Muscle of leg (tissue), 11 donors: ENCODE results near the gene ASCL1. TPM values are rescaled to one million over a fixed set of nuclear protein-coding genes. Genes with fewer than 3 reads are reported as not detected.

Experiments used
- DNase-seq: peaks from one replicate; pipeline ENCODE4 v3.0.0; 2013
- H3K27ac ChIP-seq: one replicate; pipeline ENCODE4 v1.5.1; 2013; ENCODE audit warnings: mild to moderate bottlenecking, low read length, control low read depth
- H3K27me3 ChIP-seq: one replicate; pipeline ENCODE4 v1.6.1; 2013; ENCODE audit warnings: low read length; ENCODE audit not compliant: control insufficient read depth, insufficient read depth
- H3K36me3 ChIP-seq: one replicate; pipeline ENCODE4 v1.6.1; 2013; ENCODE audit warnings: low read length; ENCODE audit not compliant: control insufficient read depth, insufficient read depth
- H3K4me1 ChIP-seq: one replicate; pipeline ENCODE4 v1.6.1; 2013; ENCODE audit warnings: low read length; ENCODE audit not compliant: control insufficient read depth, insufficient read depth
- H3K4me3 ChIP-seq: one replicate; pipeline ENCODE4 v1.5.1; 2013; ENCODE audit warnings: low read length, control low read depth
- H3K9me3 ChIP-seq: replicated peaks from 2 replicates; pipeline ENCODE4 v1.6.1; 2013; ENCODE audit warnings: low read depth, low read length; ENCODE audit not compliant: control insufficient read depth
- WGBS: methylation state at CpG from one replicate; pipeline ENCODE4 v1.1.5; 2013; ENCODE audit warnings: missing lambda C conversion rate; ENCODE audit not compliant: insufficient coverage; 5-methylcytosine and 5-hydroxymethylcytosine counted together
- polyA plus RNA-seq, 8 donors: library from polyadenylated mRNA; unstranded; fragments of 120-200 nt; gene quantifications; one replicate each; pipeline versions ENCODE4 v1.2.1 to v1.2.3, GENCODE V29; 2013; ENCODE audit warnings: inconsistent platforms in 1 of 8, low replicate concordance in 1 of 8; ENCODE audit not compliant: insufficient read length in 8 of 8, insufficient read depth in 1 of 8
- total RNA-seq: library from RNA; stranded (reverse); fragments of 120-200 nt; gene quantifications from one replicate; pipeline ENCODE4 v1.2.4, GENCODE V29; 2013

Gene ASCL1
- total and polyA plus RNA-seq, 9 donors, result 0.04 to 0.28 (median 0.07) TPM; not detected in 6

- Histone ChIP-seq H3K4me3 (no peak overlapping the region), H3K27ac (no peak overlapping the region), H3K9me3 (no peaks in the 10 kb centered on the region), H3K4me1 (no peaks in the 10 kb centered on the region), H3K36me3 (no peaks in the 10 kb centered on the region), H3K27me3 (peaks cover 69% of the 10 kb centered on the region)
- 2% methylated on average over 9 of the region's 21 CpGs for WGBS
- no peak for DNase-seq
Measured at GRCh38 chr12:102950950-102951619, 6.4 kb upstream of the ASCL1 start.

DNA sequence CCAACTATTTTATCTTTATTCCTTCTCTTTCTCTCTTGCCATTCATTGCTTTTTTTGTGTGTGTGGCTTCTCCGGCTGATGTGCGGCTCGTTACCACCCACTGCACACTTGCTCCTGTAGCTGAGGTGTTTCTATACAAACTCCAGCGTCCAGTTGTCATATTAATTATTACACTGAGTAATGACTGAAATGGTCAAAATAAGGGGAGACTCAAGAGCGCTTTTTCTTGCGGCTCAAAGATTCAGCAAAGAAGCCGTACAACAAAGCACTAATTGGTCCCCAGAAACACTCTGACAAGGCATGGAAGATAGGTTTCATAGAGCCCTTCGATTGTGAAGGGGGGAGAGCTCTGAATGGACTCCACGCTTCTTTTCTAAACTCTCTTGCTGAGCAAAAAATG lies 5.6 kb upstream of the ASCL1 start:
- DNase-seq, result no peak
- no CpG with 5 or more reads among the region's 9 CpGs for WGBS
- no peaks in the 10 kb centered on the region for H3K9me3 ChIP-seq
- H3K36me3 ChIP-seq, result no peaks in the 10 kb centered on the region
- H3K27ac ChIP-seq, result no peak overlapping the region
- H3K4me3 ChIP-seq, result no peak overlapping the region
- no peaks in the 10 kb centered on the region for H3K4me1 ChIP-seq
- H3K27me3 ChIP-seq, result peaks cover 77% of the 10 kb centered on the region

DNA sequence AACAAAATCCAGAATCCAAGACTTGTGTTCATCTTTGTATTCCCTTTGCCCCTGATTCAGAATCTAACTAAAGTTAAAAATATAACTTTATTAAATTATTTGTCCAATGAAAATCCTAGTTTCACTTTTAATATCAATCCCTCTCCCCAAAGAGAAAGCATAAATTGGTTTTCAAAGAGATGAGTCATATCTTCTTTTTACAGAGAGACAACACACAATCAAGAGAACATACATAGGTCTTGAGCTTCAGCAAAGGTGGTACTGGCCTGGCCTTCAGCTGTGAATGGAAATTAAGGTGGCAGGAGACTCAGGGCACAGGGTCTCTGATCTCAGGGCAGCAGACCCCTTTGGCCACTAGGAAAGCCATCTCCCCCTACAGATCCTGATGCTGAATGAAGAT lies 4.3 kb upstream of the ASCL1 start:
- Histone ChIP-seq H3K36me3 (no peaks in the 10 kb centered on the region), H3K27me3 (peaks cover 89% of the 10 kb centered on the region), H3K4me1 (peaks cover 8% of the 10 kb centered on the region), H3K9me3 (no peaks in the 10 kb centered on the region), H3K27ac (no peak overlapping the region), H3K4me3 (no peak overlapping the region)
- no peak for DNase-seq

DNA sequence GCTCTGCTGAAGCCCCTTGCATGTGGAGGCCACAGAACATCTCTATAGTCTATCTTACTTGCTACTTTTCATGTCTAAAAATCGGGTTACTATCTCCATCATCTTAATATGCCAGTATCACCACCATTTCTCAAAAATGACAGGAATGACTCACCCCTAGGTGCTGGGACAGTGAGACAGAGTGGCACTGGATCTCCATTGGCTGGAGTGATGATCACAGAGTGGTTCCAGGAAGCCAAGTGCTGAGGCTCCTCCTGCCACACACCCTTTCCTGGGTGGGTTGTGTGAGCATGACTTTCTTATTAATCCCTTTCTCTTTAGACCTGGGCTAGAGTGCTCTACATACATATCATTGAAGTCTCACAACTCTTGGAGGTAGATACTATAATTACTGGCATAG lies 3.3 kb upstream of the ASCL1 start:
- peaks cover 94% of the 10 kb centered on the region for H3K27me3 ChIP-seq
- peaks cover 13% of the 10 kb centered on the region for H3K4me1 ChIP-seq
- WGBS, result no CpG with 5 or more reads among the region's 1 CpG
- no peak overlapping the region for H3K27ac ChIP-seq
- no peaks in the 10 kb centered on the region for H3K9me3 ChIP-seq
- no peaks in the 10 kb centered on the region for H3K36me3 ChIP-seq
- DNase-seq, result no peak
- H3K4me3 ChIP-seq, result no peak overlapping the region

- peak; percentile 5 for DNase-seq
- H3K4me3 ChIP-seq, result no peak overlapping the region
- H3K9me3 ChIP-seq, result no peaks in the 10 kb centered on the region
- peaks cover 89% of the 10 kb centered on the region for H3K27me3 ChIP-seq
- no peak overlapping the region for H3K27ac ChIP-seq
- peaks cover 13% of the 10 kb centered on the region for H3K4me1 ChIP-seq
- no peaks in the 10 kb centered on the region for H3K36me3 ChIP-seq
- WGBS, result under 1% methylated on average over 42 of the region's 50 CpGs
Measured at GRCh38 chr12:102955926-102956737, 1.3 kb upstream of the ASCL1 start.

- 0% methylated on average over 6 of the region's 19 CpGs for WGBS
- no peak for DNase-seq
- Histone ChIP-seq H3K4me1 (peaks cover 13% of the 10 kb centered on the region), H3K36me3 (no peaks in the 10 kb centered on the region), H3K27me3 (peaks cover 89% of the 10 kb centered on the region), H3K27ac (no peak overlapping the region), H3K4me3 (no peak overlapping the region), H3K9me3 (no peaks in the 10 kb centered on the region)
Measured at GRCh38 chr12:102956738-102957327, 641 bp upstream of the ASCL1 start.

DNA sequence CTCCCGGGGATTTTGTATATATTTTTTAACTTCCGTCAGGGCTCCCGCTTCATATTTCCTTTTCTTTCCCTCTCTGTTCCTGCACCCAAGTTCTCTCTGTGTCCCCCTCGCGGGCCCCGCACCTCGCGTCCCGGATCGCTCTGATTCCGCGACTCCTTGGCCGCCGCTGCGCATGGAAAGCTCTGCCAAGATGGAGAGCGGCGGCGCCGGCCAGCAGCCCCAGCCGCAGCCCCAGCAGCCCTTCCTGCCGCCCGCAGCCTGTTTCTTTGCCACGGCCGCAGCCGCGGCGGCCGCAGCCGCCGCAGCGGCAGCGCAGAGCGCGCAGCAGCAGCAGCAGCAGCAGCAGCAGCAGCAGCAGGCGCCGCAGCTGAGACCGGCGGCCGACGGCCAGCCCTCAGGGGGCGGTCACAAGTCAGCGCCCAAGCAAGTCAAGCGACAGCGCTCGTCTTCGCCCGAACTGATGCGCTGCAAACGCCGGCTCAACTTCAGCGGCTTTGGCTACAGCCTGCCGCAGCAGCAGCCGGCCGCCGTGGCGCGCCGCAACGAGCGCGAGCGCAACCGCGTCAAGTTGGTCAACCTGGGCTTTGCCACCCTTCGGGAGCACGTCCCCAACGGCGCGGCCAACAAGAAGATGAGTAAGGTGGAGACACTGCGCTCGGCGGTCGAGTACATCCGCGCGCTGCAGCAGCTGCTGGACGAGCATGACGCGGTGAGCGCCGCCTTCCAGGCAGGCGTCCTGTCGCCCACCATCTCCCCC lies 777 bp downstream of the ASCL1 start:
- WGBS, result 0% methylated on average over 83 of the region's 83 CpGs
- Histone ChIP-seq H3K4me1 (peaks cover 13% of the 10 kb centered on the region), H3K36me3 (no peaks in the 10 kb centered on the region), H3K4me3 (peak overlapping the region; percentile 19), H3K9me3 (peaks cover under 1% of the 10 kb centered on the region), H3K27me3 (peaks cover 91% of the 10 kb centered on the region), H3K27ac (no peak overlapping the region)
- DNase-seq, result peak; percentile 37

- 1% methylated on average over 14 of the region's 15 CpGs for WGBS
- Histone ChIP-seq H3K4me3 (no peak overlapping the region), H3K4me1 (peaks cover 13% of the 10 kb centered on the region), H3K27me3 (peaks cover 91% of the 10 kb centered on the region), H3K27ac (no peak overlapping the region), H3K36me3 (no peaks in the 10 kb centered on the region), H3K9me3 (peaks cover 6% of the 10 kb centered on the region)
- no peak for DNase-seq
Measured at GRCh38 chr12:102958830-102959176, 1.3 kb downstream of the ASCL1 start.

GRCh38 chr12:102959391-102959790 lies 1.9 kb downstream of the ASCL1 start:
- DNase-seq, result no peak
- Histone ChIP-seq H3K4me1 (peaks cover 13% of the 10 kb centered on the region), H3K4me3 (no peak overlapping the region), H3K36me3 (no peaks in the 10 kb centered on the region), H3K27me3 (peaks cover 90% of the 10 kb centered on the region), H3K27ac (no peak overlapping the region), H3K9me3 (peaks cover 10% of the 10 kb centered on the region)
- 0% methylated on average over 7 of the region's 14 CpGs for WGBS
